PFSK-1 (cell line): ENCODE measurements around the gene PDE4B.

Experiments
- FOXP2 ChIP-seq: optimal IDR thresholded peaks from 2 replicates; pipeline ENCODE3; 2011; ENCODE audit warnings: borderline replicate concordance, control low read depth, inconsistent platforms; ENCODE audit not compliant: insufficient read depth; ENCODE audit errors: extremely low read length, extremely low read depth
- POLR2AphosphoS5 ChIP-seq: IDR thresholded peaks from 2 replicates; pipeline ENCODE4 v1.6.1; 2012; ENCODE audit warnings: low read depth, mild to moderate bottlenecking, control low read depth, low read length, moderate library complexity
- SIN3A ChIP-seq: IDR thresholded peaks from 2 replicates; pipeline ENCODE4 v1.6.1; 2012; ENCODE audit warnings: mild to moderate bottlenecking, low read length, moderate library complexity, borderline replicate concordance; ENCODE audit not compliant: insufficient read depth
- TAF1 ChIP-seq: IDR thresholded peaks from 2 replicates; pipeline ENCODE4 v1.6.1; 2012; ENCODE audit warnings: low read length, control low read depth, borderline replicate concordance; ENCODE audit not compliant: insufficient read depth
- TF ChIP-seq, protein P1 (sequence below), 2 experiments: IDR thresholded peaks; 2 replicates each; pipeline versions ENCODE4 v1.6.1 to v1.8.0; 2011 to 2012; ENCODE audit warnings: low read depth in 2 of 2, low read length in 2 of 2, control low read depth in 1 of 2, inconsistent platforms in 1 of 2, mild to moderate bottlenecking in 1 of 2, moderate library complexity in 1 of 2; ENCODE audit not compliant: insufficient read depth in 1 of 2

The PDE4B gene

DNA sequence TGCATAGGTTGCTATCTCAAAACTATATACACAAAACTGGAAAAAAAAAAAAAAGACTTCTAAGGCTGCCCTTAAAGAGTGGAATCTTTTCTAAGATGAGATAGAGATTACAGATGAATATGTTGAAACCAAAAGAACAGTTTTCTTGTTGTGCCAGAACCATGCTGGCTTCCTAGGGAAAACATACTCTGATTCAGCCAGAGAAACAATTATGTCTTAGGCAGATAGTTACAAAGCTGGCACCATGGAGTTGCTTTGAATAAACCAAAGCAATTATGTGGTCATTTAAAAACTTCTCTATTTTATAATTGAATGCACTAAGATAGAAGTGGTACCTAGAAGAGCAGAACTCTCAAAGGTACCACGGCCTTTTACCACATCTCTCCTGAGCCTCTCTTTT, 341.3 kb downstream of the PDE4B start:
- TF ChIP-seq TAF1 = no peak
- TF ChIP-seq, protein P1, sequence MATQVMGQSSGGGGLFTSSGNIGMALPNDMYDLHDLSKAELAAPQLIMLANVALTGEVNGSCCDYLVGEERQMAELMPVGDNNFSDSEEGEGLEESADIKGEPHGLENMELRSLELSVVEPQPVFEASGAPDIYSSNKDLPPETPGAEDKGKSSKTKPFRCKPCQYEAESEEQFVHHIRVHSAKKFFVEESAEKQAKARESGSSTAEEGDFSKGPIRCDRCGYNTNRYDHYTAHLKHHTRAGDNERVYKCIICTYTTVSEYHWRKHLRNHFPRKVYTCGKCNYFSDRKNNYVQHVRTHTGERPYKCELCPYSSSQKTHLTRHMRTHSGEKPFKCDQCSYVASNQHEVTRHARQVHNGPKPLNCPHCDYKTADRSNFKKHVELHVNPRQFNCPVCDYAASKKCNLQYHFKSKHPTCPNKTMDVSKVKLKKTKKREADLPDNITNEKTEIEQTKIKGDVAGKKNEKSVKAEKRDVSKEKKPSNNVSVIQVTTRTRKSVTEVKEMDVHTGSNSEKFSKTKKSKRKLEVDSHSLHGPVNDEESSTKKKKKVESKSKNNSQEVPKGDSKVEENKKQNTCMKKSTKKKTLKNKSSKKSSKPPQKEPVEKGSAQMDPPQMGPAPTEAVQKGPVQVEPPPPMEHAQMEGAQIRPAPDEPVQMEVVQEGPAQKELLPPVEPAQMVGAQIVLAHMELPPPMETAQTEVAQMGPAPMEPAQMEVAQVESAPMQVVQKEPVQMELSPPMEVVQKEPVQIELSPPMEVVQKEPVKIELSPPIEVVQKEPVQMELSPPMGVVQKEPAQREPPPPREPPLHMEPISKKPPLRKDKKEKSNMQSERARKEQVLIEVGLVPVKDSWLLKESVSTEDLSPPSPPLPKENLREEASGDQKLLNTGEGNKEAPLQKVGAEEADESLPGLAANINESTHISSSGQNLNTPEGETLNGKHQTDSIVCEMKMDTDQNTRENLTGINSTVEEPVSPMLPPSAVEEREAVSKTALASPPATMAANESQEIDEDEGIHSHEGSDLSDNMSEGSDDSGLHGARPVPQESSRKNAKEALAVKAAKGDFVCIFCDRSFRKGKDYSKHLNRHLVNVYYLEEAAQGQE (IDR thresholded peaks at IDR 0.05; ENCODE audit: insufficient read depth in 1 of 2, low read depth in 2 of 2, low read length in 2 of 2) = no peak
- TF ChIP-seq FOXP2 = no peak
- no peak for TF ChIP-seq POLR2AphosphoS5
- no peak for TF ChIP-seq SIN3A

DNA sequence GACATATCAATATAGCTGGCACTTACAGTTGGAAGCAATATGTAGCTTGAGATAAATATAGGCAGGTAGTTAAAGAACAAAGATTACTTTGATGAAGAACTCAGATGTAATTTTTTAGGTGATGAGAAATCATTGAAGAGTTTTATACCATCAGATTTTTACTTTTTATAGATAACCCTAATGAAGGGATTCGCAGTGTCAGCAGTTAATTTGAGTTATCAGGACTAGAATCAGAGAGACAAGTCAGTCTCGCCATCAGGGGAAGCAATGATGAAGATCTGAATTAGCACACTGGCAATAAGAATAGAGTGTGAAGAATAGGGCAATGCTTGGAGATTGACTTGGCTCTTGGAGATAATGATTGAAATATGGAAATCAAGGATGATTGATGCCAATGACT, 342.5 kb downstream of the PDE4B start:
- TF ChIP-seq POLR2AphosphoS5 (no peak), FOXP2 (no peak), TAF1 (no peak), SIN3A (no peak)
- TF ChIP-seq, protein P1 (IDR thresholded peaks at IDR 0.05; ENCODE audit: insufficient read depth in 1 of 2, low read depth in 2 of 2, low read length in 2 of 2) = no peak

DNA sequence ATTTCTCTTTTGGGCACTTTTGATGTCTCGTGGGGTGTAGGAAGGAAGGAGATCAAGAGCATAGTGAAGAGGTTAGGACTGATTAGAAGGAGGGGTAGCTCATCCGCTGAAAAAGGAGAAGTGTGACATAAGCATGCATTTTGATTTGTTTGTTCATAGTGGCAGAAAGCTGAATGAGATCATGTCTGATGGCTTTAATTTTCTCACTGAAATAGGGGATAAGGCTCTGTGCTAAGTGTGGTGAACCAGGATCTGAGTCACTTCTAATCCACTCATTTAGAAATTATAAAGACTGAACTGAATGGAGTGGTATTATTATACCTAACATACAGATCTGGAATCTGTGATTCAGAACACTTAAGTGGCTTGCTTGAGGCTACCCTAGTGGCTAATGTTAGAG, 344.5 kb downstream of the PDE4B start:
- TF ChIP-seq, protein P1 (IDR thresholded peaks at IDR 0.05; ENCODE audit: insufficient read depth in 1 of 2, low read depth in 2 of 2, low read length in 2 of 2) = 0 out of 4 replicates have a peak, but pooled peaks of 1 of the 2 experiments have one; percentile 34
- TF ChIP-seq SIN3A (peak; percentile 11; the same call in 1 of the 2 replicates), TAF1 (no peak), POLR2AphosphoS5 (no peak)

DNA sequence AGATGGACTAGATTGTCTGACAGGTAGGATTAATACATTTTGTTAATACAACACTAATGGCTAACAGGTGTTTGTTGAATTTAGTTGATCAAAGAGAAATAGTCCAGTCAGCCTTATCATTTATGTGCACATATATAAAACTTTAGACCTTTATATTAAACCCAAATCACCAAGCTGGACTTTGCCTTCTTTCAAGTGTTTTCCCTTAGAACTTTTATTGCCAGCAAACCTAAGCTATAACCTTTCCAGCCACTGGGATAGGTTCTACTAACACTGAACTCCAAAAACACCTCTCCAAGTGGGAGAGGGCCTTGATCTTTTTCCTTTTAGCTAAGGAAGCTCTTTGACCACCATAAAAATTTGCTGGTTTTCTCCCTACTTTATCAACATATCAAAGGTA, 345.9 kb downstream of the PDE4B start:
- no peak for TF ChIP-seq TAF1
- TF ChIP-seq SIN3A = no peak
- TF ChIP-seq, protein P1 (IDR thresholded peaks at IDR 0.05; ENCODE audit: insufficient read depth in 1 of 2, low read depth in 2 of 2, low read length in 2 of 2) = no peak

DNA sequence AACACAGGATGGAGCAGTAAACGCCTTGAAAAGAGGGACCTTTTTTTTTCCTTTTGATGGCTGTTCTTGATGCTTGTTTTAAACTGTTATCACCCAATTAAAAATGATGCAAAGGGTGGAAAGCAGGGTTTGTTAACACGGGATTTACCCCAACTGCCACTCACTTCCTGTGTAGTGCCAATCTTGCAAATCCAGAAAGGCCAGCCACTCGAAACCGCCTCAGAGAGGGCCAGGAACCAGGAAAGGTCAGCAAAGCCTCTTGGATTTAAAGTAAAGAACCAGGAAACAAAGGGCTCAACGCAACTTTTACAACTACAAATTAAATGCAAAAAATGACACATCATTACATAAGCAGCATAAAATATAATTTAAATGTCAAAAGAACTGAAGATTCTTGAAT, 347.4 kb downstream of the PDE4B start:
- TF ChIP-seq TAF1 = no peak
- TF ChIP-seq, protein P1 (IDR thresholded peaks at IDR 0.05; ENCODE audit: insufficient read depth in 1 of 2, low read depth in 2 of 2, low read length in 2 of 2) = no peak
- TF ChIP-seq FOXP2 = no peak
- no peak for TF ChIP-seq POLR2AphosphoS5
- no peak for TF ChIP-seq SIN3A
